Measurements from ENCODE around the gene ZNF804A.
A peak's percentile ranks its signal among the peaks of the same experiment; 100 is the strongest.
"Not testable (repeated sequence)": the region's sequence is repeated elsewhere in the genome, so short reads cannot be mapped to it uniquely, and the experiment has no call there.

ZNF804A gene

DNA sequence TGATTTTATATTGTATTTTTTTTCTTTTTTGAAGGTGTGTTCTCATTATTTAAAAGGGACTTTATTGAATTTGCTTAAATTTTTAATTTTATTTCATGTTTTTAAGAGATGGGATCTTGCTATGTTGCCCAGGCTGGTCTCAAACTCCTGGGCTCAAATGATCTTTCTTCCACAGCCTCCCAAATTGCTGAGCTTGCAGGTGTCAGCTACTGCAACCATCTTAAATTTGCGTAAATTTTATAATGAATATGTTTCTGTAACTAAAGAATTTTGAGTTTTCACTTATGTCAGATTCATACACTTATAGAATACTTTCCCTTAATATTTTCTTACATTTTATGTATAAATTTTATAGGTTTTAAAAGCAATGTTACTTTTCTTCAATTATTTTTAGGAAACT is 157.8 kb downstream of the ZNF804A start:
- TF ChIP-seq, protein P1, sequence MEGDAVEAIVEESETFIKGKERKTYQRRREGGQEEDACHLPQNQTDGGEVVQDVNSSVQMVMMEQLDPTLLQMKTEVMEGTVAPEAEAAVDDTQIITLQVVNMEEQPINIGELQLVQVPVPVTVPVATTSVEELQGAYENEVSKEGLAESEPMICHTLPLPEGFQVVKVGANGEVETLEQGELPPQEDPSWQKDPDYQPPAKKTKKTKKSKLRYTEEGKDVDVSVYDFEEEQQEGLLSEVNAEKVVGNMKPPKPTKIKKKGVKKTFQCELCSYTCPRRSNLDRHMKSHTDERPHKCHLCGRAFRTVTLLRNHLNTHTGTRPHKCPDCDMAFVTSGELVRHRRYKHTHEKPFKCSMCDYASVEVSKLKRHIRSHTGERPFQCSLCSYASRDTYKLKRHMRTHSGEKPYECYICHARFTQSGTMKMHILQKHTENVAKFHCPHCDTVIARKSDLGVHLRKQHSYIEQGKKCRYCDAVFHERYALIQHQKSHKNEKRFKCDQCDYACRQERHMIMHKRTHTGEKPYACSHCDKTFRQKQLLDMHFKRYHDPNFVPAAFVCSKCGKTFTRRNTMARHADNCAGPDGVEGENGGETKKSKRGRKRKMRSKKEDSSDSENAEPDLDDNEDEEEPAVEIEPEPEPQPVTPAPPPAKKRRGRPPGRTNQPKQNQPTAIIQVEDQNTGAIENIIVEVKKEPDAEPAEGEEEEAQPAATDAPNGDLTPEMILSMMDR (IDR thresholded peaks at IDR 0.05; ENCODE audit: low read depth, low read length), result no peak
- DNase-seq (ENCODE audit: low read depth, low spot score), result no peak
- no peak overlapping the region for H3K4me3 ChIP-seq (ENCODE audit: low read depth, low read length)
- in situ Hi-C loops (cut with HindIII; ENCODE audit: low sequenced_read_pairs), result no loop called here

DNA sequence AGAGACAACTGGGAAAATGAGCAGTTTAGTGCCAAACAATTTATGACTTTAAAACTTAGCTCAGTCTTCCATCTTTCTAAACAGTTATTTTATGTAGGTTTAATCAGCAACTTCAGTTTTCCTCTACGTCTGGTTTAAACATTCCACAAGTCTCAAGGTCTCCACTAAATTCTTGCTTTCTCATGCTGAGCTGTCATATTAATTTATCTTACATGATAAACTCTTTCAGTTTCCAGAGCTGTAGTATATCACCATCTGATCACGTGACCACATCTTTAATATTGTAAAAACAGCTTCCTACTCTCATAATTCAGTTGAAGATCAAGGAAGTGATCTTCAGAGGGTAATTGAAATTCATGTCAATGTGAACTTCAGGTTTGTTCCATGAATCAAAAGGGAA is 158.6 kb downstream of the ZNF804A start:
- H3K4me3 ChIP-seq (ENCODE audit: low read depth, low read length), result no peak overlapping the region
- TF ChIP-seq, protein P1 (IDR thresholded peaks at IDR 0.05; ENCODE audit: low read depth, low read length), result no peak
- DNase-seq (ENCODE audit: low read depth, low spot score), result no peak
- in situ Hi-C loops (cut with HindIII; ENCODE audit: low sequenced_read_pairs), result no loop called here

DNA sequence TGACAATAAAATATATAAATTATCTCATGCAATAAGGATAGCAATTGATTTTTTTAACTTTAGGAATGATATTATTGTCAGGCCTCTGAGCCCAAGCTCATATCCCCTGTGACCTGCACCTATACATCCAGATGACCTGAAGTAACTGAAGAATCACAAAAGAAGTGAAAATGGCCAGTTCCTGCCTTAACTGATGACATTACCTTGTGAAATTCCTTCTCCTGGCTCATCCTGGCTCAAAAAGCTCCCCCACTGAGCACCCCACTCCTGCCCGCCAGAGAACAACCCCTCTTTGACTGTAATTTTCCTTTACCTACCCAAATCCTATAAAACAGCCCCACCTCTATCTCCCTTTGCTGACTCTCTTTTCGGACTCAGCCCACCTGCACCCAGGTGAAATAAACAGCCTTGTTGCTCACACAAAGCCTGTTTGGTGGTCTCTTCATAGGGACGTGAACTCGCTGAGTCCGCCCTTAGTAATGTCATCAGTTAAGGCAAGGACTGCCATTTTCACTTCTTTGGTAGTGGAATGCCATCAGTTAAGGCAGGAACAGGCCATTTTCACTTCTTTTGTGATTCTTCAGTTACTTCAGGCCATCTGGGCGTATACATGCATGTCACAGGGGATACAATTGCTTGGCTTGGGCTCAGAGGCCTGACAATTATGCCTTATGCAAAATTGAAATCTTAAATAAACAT is 161.4 kb downstream of the ZNF804A start:
- in situ Hi-C loops (cut with HindIII; ENCODE audit: low sequenced_read_pairs); H3K4me3 ChIP-seq (ENCODE audit: low read depth, low read length); DNase-seq (ENCODE audit: low read depth, low spot score): not testable (repeated sequence)

- no peak overlapping the region for H3K4me3 ChIP-seq (ENCODE audit: low read depth, low read length)
- no peak for DNase-seq (ENCODE audit: low read depth, low spot score)
- TF ChIP-seq, protein P1 (IDR thresholded peaks at IDR 0.05; ENCODE audit: low read depth, low read length), result no peak
- in situ Hi-C loops (cut with HindIII; ENCODE audit: low sequenced_read_pairs), result no loop called here
Observed at GRCh38 chr2:184760931-184761330, 162.6 kb downstream of the ZNF804A start.

- DNase-seq (ENCODE audit: low read depth, low spot score), result peak; percentile 12
- TF ChIP-seq, protein P1 (IDR thresholded peaks at IDR 0.05; ENCODE audit: low read depth, low read length), result no peak
- H3K4me3 ChIP-seq (ENCODE audit: low read depth, low read length), result peak overlapping the region; percentile 24
- in situ Hi-C loops (cut with HindIII; ENCODE audit: low sequenced_read_pairs), result no loop called here
Observed at GRCh38 chr2:184765112-184765895, 167.0 kb downstream of the ZNF804A start.

GRCh38 chr2:184767059-184767458 is 168.7 kb downstream of the ZNF804A start:
- in situ Hi-C loops (cut with HindIII; ENCODE audit: low sequenced_read_pairs), result no loop called here
- no peak for DNase-seq (ENCODE audit: low read depth, low spot score)
- TF ChIP-seq, protein P1 (IDR thresholded peaks at IDR 0.05; ENCODE audit: low read depth, low read length), result no peak
- H3K4me3 ChIP-seq (ENCODE audit: low read depth, low read length), result no peak overlapping the region

DNA sequence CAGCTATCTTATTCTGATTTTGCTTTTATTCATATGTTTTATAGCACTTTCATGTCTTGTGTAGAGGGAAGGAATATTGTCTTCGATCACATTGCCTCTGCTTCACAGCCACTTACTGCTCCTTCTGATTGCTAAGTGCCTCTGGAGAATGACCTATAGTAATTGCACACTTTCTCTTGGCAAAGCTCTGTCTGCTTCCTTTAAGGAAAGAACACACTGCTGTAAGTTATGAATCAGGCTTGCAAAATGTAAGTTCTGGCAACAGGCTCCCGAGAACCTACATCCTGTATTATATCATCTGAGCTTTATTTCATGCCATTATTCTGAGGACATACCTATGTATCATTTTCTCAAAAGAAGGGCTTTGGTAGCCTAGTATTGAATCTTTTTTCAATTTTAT is 170.7 kb downstream of the ZNF804A start:
- H3K4me3 ChIP-seq (ENCODE audit: low read depth, low read length), result no peak overlapping the region
- TF ChIP-seq, protein P1 (IDR thresholded peaks at IDR 0.05; ENCODE audit: low read depth, low read length), result no peak
- in situ Hi-C loops (cut with HindIII; ENCODE audit: low sequenced_read_pairs), result no loop called here
- peak; percentile 45 for DNase-seq (ENCODE audit: low read depth, low spot score)

Measured in astrocyte of the spinal cord (primary cell).